Thoracic aorta (tissue), 2 donors: ENCODE data around the gene CCDC144A. TPM values are rescaled to one million over a fixed set of nuclear protein-coding genes. Genes with fewer than 3 reads are reported as not detected.
"Not testable (repeated sequence)": the region's sequence is repeated elsewhere in the genome, so short reads cannot be mapped to it uniquely, and the experiment has no call there.

Source experiments
- ATAC-seq: fragments of 150-250 bp; one replicate; pipeline ENCODE4 v1.8.0; 2017; ENCODE audit warnings: low read depth; ENCODE audit not compliant: insufficient number of reproducible peaks, low FRiP score
- DNase-seq: peaks from one replicate; pipeline ENCODE4 v3.0.0-alpha.2; 2020; ENCODE audit warnings: low spot score
- H3K27ac ChIP-seq, 2 donors: fragments of 200-600 bp; sonication (generic); 1 replicate in 1 of 2; 2 replicates in 1 of 2; pipeline ENCODE4 v1.5.1; 2016; ENCODE audit warnings: mild to moderate bottlenecking in 2 of 2, moderate library complexity in 2 of 2
- H3K27me3 ChIP-seq: fragments of 200-600 bp; sonication (generic); replicated peaks from 2 replicates; pipeline ENCODE4 v1.6.0; 2016; ENCODE audit warnings: mild to moderate bottlenecking; ENCODE audit not compliant: insufficient read depth
- H3K36me3 ChIP-seq: fragments of 200-600 bp; sonication (generic); one replicate; pipeline ENCODE4 v1.5.1; 2016
- H3K4me1 ChIP-seq, 2 donors: fragments of 200-600 bp; sonication (generic); 1 replicate in 1 of 2; 2 replicates in 1 of 2; pipeline versions ENCODE4 v1.5.1 to v1.6.0; 2016; ENCODE audit warnings: low read depth in 2 of 2, mild to moderate bottlenecking in 1 of 2; ENCODE audit not compliant: control insufficient read depth in 1 of 2
- H3K4me3 ChIP-seq: fragments of 200-600 bp; sonication (generic); 2 replicates; pipeline ENCODE4 v1.5.1; 2016; ENCODE audit warnings: mild to moderate bottlenecking
- H3K9me3 ChIP-seq: fragments of 200-600 bp; sonication (generic); 2 replicates; pipeline ENCODE4 v1.5.1; 2016
- total RNA-seq, 2 donors: library from RNA; depleted of rRNA; stranded (reverse); fragments of >200 nt; gene quantifications; one replicate each; pipeline versions ENCODE4 v1.1.0 to v1.2.3, GENCODE V29; 2016
- TF ChIP-seq, protein P1 (sequence below): fragments of 200-600 bp; sonication (generic); IDR thresholded peaks from one replicate; pipeline ENCODE4 v1.5.1; 2019; ENCODE audit warnings: antibody characterized with exemption

The CCDC144A gene
- total RNA-seq, 2 donors from 2014 or later: 6.5 to 36.3 TPM

DNA sequence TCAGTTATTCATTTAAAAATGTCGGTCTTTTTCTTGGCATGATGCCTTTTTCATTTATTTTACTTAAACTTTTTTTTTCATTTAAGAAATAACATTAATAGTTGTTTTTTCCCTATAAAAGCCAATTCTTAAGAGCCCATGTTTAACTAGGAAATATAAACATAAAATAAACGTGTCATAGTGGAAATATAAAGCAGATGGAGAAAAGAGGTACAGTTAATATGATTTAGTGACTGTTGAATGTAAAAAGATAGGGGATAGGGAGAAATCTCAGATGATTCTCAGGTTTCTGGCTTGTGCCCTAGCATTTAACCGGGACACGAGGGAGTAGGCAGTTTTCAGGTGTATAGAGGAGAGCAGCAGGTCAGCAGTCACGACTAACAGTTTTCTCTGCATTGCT is 7.6 kb downstream of the CCDC144A start:
- H3K27me3 ChIP-seq, H3K27ac ChIP-seq, H3K4me3 ChIP-seq, H3K36me3 ChIP-seq, ATAC-seq, H3K9me3 ChIP-seq, DNase-seq, H3K4me1 ChIP-seq: not testable (repeated sequence)

DNA sequence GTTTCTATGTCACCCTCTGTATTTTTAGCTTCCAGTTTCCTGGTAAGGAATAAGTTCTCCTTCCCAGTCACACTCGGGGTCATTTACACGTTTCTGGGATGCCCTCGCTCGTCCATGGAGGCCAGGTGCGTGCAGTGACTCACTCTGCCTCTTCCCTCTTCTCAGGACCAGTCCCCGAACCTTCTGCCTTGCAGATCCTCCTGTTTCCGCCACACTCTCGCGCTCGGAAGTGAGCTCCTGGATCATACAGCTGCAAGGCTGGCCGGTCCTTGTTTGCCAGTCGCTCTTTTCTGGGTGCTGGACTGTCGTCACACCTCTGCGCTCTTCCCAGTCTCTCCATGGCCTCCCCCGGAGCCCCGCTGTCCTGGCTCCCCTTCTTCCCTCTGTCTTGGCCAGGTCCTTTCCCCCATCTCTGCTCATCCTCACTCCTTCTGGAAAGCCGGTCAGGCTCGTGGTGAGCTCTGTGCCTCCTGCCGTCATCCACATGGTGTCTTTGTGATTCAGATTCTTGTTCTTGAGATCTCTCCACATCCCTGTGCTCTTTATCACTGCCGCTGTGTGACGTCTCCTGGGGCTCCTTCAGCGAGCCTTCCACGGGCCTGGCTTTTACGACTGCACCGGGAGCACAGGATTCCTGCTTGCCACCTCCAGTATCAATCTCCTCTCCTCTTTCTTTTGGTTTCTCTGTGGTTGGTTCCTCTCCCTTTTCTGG is 55.6 kb downstream of the CCDC144A start:
- not testable (repeated sequence) for ATAC-seq, H3K27me3 ChIP-seq, H3K36me3 ChIP-seq, H3K9me3 ChIP-seq, H3K4me1 ChIP-seq, DNase-seq, H3K27ac ChIP-seq
- peak overlapping the region; percentile 16 for H3K4me3 ChIP-seq

DNA sequence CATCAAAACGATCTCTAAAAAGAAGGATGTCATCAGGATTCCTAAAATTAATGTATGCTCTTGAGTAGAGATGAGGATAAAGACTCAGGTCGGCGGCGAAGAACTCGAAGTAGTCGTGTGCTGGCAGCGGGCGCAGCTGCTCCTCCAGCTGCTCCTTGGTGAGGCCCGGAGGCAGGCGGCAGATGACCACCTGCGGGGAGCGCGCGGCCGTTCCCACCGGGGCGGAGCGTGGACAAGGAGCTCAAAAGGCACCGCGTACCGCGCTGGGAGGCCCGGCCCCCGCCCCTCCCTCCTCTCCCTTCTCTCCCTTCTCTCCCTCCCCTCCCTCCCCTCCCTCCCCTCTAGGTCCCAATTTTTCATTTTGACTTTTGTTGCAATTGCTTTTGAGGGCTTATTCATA is 56.5 kb downstream of the CCDC144A start:
- H3K4me1 ChIP-seq, H3K9me3 ChIP-seq, DNase-seq, H3K27me3 ChIP-seq, H3K36me3 ChIP-seq, H3K4me3 ChIP-seq, H3K27ac ChIP-seq, ATAC-seq: not testable (repeated sequence)

DNA sequence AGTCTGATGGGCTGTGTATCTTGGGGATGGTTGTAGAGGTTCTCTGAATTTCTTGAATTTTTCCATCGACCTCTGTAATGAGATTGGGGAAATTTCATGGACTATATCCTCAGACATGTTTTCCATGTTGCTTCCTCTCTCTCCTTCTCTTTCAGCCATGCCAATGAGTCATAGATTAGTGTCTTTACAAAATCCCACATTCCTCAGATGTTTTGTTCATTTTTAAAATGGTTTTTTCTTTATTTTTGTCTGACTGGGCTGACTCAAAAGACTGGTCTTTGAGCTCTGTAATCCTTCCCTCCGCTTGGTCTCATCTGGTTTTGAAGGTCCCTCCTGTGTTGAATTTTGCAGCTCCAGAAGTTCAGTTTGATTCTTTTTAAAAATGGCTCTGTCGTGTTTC is 60.5 kb downstream of the CCDC144A start:
- ATAC-seq, H3K4me1 ChIP-seq, DNase-seq, H3K36me3 ChIP-seq, H3K4me3 ChIP-seq, H3K27ac ChIP-seq, H3K9me3 ChIP-seq, H3K27me3 ChIP-seq: not testable (repeated sequence)

DNA sequence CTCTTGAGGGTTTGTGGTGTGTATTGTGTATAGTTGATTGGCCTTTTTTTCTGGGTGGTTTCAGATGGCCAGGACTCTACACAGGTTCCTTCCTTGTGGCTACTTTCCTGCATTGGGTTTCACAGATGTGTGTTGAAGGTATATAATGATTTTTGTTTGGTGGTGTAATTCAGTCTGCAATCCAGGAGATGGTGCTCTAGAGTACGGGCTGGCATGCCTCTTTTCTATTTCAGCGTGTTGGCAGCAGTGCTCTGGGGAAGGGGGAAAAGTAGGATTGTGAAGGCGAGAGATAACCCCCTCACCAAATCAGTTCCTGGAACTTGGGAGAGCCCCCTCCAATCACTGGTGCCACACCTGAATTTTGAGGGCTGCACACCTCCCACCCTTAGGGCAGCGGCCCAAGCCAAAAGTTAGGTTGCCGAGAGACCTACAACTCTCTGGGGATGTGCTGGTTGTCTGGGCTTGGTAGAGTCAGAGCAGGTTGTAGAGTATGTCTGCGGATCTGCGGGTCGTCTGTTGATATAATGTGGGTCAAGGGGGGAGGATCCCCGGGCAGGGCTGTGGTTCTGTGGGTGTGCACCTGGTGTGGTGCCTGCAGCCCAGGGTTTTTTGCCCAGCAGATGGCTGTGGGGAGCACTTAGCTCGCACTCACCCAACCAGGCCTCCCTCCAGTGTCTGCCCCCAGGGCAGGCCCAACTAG is 61.3 kb downstream of the CCDC144A start:
- not testable (repeated sequence) for ATAC-seq, H3K36me3 ChIP-seq, DNase-seq, H3K4me1 ChIP-seq, H3K27ac ChIP-seq, H3K9me3 ChIP-seq, H3K27me3 ChIP-seq, H3K4me3 ChIP-seq
- TF ChIP-seq, protein P1, sequence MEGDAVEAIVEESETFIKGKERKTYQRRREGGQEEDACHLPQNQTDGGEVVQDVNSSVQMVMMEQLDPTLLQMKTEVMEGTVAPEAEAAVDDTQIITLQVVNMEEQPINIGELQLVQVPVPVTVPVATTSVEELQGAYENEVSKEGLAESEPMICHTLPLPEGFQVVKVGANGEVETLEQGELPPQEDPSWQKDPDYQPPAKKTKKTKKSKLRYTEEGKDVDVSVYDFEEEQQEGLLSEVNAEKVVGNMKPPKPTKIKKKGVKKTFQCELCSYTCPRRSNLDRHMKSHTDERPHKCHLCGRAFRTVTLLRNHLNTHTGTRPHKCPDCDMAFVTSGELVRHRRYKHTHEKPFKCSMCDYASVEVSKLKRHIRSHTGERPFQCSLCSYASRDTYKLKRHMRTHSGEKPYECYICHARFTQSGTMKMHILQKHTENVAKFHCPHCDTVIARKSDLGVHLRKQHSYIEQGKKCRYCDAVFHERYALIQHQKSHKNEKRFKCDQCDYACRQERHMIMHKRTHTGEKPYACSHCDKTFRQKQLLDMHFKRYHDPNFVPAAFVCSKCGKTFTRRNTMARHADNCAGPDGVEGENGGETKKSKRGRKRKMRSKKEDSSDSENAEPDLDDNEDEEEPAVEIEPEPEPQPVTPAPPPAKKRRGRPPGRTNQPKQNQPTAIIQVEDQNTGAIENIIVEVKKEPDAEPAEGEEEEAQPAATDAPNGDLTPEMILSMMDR: peak; percentile 43

DNA sequence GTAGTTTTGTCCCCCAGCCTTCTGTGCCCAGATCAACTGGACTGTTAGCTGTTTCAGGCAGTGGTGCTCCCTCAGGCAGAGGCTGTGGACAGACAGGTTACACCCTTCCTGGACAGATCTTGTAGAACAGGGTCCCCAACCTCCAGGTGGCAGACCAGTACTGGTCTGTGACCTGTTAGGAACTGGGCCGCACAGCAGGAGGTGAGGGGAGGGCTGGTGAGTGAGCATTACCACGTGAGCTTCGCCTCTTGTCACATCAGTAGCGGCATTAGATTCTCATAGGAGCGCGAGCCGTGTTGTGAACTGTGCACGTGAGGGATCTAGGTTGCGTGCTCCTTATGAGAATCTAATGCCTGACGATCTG is 61.9 kb downstream of the CCDC144A start:
- H3K27ac ChIP-seq, H3K9me3 ChIP-seq, H3K36me3 ChIP-seq, H3K27me3 ChIP-seq, H3K4me3 ChIP-seq, ATAC-seq, H3K4me1 ChIP-seq, DNase-seq: not testable (repeated sequence)

DNA sequence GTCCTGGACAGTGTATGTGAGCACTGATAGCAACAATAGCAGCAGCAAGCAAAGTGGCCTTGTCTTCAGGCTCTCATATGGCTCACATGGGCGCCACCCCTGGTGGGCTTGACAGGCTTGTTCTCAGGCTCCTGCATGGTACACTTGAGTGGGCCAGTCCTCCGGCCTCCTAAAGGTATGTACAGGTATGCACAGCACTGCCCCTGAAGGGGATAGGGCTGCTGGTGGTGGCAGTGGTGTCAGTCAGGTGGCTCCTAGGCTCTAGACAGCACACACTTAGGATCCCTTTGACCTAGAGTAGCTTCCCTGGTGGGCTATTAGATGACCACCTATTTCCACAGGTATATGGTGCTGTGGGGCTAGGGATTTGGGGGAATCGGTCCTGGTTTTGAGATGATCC is 67.5 kb downstream of the CCDC144A start:
- H3K4me3 ChIP-seq, H3K4me1 ChIP-seq, H3K36me3 ChIP-seq, H3K27ac ChIP-seq, ATAC-seq, H3K9me3 ChIP-seq, DNase-seq, H3K27me3 ChIP-seq: not testable (repeated sequence)

DNA sequence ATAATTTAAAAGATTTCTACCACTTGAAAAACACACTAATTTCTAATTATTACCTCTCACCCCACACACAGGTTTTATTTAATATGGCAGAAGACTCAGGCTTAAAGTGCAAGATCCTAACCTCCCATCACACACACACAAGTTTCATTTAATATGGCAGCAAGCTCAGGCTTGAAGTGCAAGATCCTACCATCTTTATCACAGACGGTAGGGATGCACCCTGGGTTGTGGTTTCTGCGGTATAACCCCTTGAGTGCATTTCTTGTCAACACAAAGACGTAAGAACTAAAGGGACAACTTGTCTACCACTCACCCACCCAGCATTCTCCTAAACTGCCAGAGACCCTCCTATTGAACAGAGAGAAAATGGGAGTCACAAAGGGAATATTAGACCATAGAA is 68.1 kb downstream of the CCDC144A start:
- H3K9me3 ChIP-seq, DNase-seq, H3K36me3 ChIP-seq, H3K27me3 ChIP-seq, H3K27ac ChIP-seq, ATAC-seq, H3K4me1 ChIP-seq, H3K4me3 ChIP-seq: not testable (repeated sequence)

DNA sequence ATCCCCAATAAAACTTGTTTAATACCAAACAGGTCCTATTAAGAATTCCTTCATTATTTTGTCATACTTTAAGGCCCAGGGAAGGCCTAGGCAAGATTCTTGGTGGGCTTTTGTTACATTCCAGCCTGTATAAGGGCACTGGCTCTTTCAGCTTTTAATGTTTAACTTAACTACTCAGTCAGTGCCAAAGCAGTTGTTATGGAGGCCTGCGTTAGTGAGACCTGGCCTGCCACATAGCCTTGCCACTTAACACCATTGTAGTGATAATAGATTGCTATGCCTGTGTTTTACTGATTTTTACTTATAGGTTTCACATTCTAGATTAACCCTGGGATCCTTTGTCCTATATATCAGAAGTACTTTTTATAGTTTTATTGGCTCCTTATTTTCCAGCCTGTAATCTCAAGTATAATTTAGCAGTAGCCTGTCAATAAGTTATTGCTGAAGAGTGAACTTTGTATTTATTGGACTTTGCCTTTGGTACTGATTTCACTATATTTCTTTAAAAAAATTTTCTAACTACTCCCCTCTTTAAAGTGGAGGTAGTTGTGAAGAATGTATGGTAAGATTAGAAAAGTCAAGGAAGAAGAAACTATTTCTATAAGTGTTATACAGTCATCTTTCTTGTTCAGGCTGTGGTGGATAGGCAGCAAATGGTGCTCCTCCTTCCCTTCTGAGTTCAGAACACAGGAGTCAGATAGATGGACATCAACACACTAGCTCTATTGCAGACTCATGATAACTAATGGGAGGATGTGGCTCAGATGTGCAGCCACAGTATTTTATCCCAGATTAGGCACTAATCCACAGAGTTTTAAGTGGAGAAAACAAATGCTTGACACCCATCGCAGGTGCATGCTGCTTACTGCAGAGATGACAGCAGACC is 78.5 kb downstream of the CCDC144A start:
- ATAC-seq: not testable (repeated sequence)

DNA sequence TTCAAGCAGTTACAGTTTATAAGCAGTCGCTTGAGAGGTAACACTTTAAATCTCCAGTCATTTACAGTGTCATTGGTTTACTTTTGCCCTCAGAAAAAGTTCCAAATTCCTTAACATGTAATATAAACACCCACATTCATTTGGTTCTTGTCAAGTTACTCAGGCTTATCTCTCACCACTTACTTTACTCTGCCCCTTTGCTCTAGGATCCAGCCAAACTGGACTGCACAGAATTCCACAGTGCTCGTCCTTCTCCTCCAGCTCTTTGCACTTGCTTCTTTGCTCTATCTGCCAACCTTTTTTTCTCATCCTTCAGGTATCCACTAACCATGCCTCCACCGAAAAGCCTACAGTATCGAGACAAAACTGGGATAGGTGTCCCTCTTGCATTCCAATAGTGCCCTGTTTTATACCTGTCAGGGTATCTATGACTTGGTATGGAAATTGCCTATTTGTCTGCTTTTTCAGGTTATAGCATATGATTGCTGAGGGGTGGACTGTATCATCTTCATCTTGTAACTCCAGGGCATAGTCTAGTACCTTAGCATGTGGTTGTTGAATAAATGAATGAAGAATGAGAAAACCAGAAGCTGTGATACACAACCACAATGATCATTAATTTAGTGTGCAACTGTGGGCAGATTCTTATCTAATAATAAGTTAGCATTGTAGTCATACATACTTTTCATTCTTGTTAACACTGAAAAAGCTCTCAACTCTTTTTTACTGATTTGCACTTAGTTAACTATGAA is 82.5 kb downstream of the CCDC144A start:
- not testable (repeated sequence) for DNase-seq, H3K4me1 ChIP-seq, H3K27me3 ChIP-seq, H3K27ac ChIP-seq, H3K9me3 ChIP-seq, ATAC-seq, H3K36me3 ChIP-seq, H3K4me3 ChIP-seq

More for the DNA sequence above, 78.5 kb downstream of the CCDC144A start:
- not testable (repeated sequence) for H3K9me3 ChIP-seq, H3K4me3 ChIP-seq, H3K27ac ChIP-seq, DNase-seq, H3K36me3 ChIP-seq, H3K27me3 ChIP-seq, H3K4me1 ChIP-seq

DNA sequence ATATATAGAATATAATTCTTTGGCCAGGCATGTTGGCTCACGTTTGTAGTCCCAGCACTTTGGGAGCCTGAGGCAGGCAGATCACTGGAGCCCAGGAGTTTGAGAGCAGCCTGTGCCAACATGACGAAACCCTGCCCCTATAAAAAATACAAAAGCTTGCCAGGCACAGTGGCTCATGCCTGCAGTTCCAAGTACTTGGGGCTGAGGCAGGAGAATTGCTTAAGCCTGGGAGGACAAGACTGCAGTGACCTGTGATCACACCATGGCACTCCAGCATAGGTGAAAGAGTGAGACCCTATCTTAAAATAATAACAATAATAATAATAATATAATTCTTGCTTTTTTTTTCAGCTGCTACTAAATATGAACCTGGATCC is 83.1 kb downstream of the CCDC144A start:
- ATAC-seq: peak; percentile 60
- H3K27me3 ChIP-seq, H3K36me3 ChIP-seq, DNase-seq, H3K4me1 ChIP-seq, H3K27ac ChIP-seq, H3K4me3 ChIP-seq, H3K9me3 ChIP-seq: not testable (repeated sequence)
